Measurements from ENCODE around the gene NF1.

GRCh38 chr17:31314782-31315100 is 220.0 kb downstream of the NF1 start:
- TF ChIP-seq POLR2A (IDR thresholded peaks at IDR 0.05; ENCODE audit: extremely low read depth, insufficient read length) (no peak), MAX (IDR thresholded peaks at IDR 0.05; ENCODE audit: low read depth, low read length) (no peak)
- TF ChIP-seq, protein P1, sequence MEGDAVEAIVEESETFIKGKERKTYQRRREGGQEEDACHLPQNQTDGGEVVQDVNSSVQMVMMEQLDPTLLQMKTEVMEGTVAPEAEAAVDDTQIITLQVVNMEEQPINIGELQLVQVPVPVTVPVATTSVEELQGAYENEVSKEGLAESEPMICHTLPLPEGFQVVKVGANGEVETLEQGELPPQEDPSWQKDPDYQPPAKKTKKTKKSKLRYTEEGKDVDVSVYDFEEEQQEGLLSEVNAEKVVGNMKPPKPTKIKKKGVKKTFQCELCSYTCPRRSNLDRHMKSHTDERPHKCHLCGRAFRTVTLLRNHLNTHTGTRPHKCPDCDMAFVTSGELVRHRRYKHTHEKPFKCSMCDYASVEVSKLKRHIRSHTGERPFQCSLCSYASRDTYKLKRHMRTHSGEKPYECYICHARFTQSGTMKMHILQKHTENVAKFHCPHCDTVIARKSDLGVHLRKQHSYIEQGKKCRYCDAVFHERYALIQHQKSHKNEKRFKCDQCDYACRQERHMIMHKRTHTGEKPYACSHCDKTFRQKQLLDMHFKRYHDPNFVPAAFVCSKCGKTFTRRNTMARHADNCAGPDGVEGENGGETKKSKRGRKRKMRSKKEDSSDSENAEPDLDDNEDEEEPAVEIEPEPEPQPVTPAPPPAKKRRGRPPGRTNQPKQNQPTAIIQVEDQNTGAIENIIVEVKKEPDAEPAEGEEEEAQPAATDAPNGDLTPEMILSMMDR (IDR thresholded peaks at IDR 0.05; ENCODE audit: low read depth, low read length), result no peak

All from NB4 (cell line).